GM12878 (cell line): ENCODE results near the gene ZNF415. TPM values are rescaled to one million over a fixed set of nuclear protein-coding genes. Genes with fewer than 3 reads are reported as not detected.

Experiments used
- ATAC-seq: fragments of 200-7000 bp; cut with Tn5 transposase; 3 replicates; pipeline ENCODE4 v1.9.1; 2020; ENCODE audit warnings: mild to moderate bottlenecking, moderate library complexity
- Bru-seq: library from RNA; stranded (reverse); fragments of 400-500 nt; gene quantifications from one replicate; lab custom pipeline; 2021; lab: Mats Ljungman, UMichigan
- BruChase-seq, 2 experiments: library from RNA; stranded (reverse); fragments of 400-500 nt; gene quantifications; one replicate each; lab custom pipeline; 2021; lab: Mats Ljungman, UMichigan
- BruUV-seq: library from RNA; stranded (reverse); fragments of 400-500 nt; replicated peaks from 2 replicates; lab custom pipeline; 2021; lab: Mats Ljungman, UMichigan
- CTCF ChIA-PET: fragments of 300-600 bp; sonication (Branson Sonifier 250); formaldehyde crosslinking; extraction: SDS; loops from one replicate; lab custom pipeline; 2021; ENCODE audit warnings: inconsistent platforms; lab: Yijun Ruan, JAX
- POLR2A ChIA-PET: fragments of 350-600 bp; formaldehyde crosslinking; extraction: SDS; loops from one replicate; lab custom pipeline; 2021; ENCODE audit warnings: inconsistent platforms; lab: Charles Lee
- RAD21 ChIA-PET: fragments of 300-600 bp; sonication (Branson Sonifier 250); formaldehyde crosslinking; loops from one replicate; lab custom pipeline; 2023; ENCODE audit warnings: antibody characterized with exemption; ENCODE audit not compliant: unreplicated experiment; lab: Charles Lee
- SMC1A ChIA-PET: fragments of 300-600 bp; sonication (Branson Sonifier 250); formaldehyde crosslinking; loops from one replicate; lab custom pipeline; 2023; ENCODE audit not compliant: unreplicated experiment, uncharacterized antibody; lab: Charles Lee
- DNase-seq: peaks from one replicate; pipeline ENCODE4 v3.0.0-alpha.2; 2011; ENCODE audit warnings: low read depth, low spot score
- FAIRE-seq: peaks from 3 replicates; lab custom pipeline; 2011; peaks lifted over from hg19 to GRCh38; lab: Jason Lieb, UNC
- H2AFZ ChIP-seq: 2 replicates; pipeline ENCODE4 v1.6.0; 2011; ENCODE audit warnings: low read depth, low read length, control low read depth; ENCODE audit not compliant: control insufficient read depth
- H3K27ac ChIP-seq: 2 replicates; pipeline ENCODE4 v1.5.1; 2011; ENCODE audit warnings: control low read depth; ENCODE audit not compliant: control insufficient read depth, insufficient read depth
- H3K27me3 ChIP-seq, 2 experiments: replicated peaks in 1 of 2; 2 replicates each; pipeline versions ENCODE4 v1.6.0 to v1.6.1; 2011; ENCODE audit warnings: low read length in 1 of 2; ENCODE audit not compliant: control insufficient read depth in 2 of 2, insufficient read depth in 2 of 2
- H3K36me3 ChIP-seq, 2 experiments: 2 replicates each; pipeline ENCODE4 v1.5.1; 2011; ENCODE audit warnings: low read length in 1 of 2; ENCODE audit not compliant: control insufficient read depth in 2 of 2, insufficient read depth in 2 of 2
- H3K4me1 ChIP-seq: 2 replicates; pipeline ENCODE4 v1.6.1; 2011; ENCODE audit warnings: mild to moderate bottlenecking, low read length, moderate library complexity, mixed read lengths; ENCODE audit not compliant: control insufficient read depth, insufficient read depth
- H3K4me2 ChIP-seq: 2 replicates; pipeline ENCODE4 v1.6.0; 2011; ENCODE audit warnings: control low read depth; ENCODE audit not compliant: control insufficient read depth, insufficient read depth
- H3K4me3 ChIP-seq: fragments of 200-600 bp; sonication (generic); 2 replicates; pipeline ENCODE4 v1.5.1; 2016
- H3K79me2 ChIP-seq: 2 replicates; pipeline ENCODE4 v1.6.0; 2011; ENCODE audit warnings: low read length; ENCODE audit not compliant: control insufficient read depth, insufficient read depth
- H3K9ac ChIP-seq: 2 replicates; pipeline ENCODE4 v1.8.0; 2011; ENCODE audit warnings: low read length, control low read depth, mixed read lengths; ENCODE audit not compliant: control insufficient read depth, insufficient read depth
- H3K9me3 ChIP-seq: replicated peaks from 3 replicates; pipeline ENCODE4 v1.5.1; 2011; ENCODE audit warnings: mild to moderate bottlenecking, low read length; ENCODE audit not compliant: control insufficient read depth, insufficient read depth
- H4K20me1 ChIP-seq: 2 replicates; pipeline ENCODE4 v1.6.0; 2011; ENCODE audit not compliant: control insufficient read depth, insufficient read depth
- ASH2L ChIP-seq: fragments of 300-600, 200-600 bp; sonication (generic); IDR thresholded peaks from 2 replicates; pipeline ENCODE4 v1.6.1; 2017; ENCODE audit warnings: low read depth, mild to moderate bottlenecking, borderline replicate concordance
- BCL11A ChIP-seq: IDR thresholded peaks from 2 replicates; pipeline ENCODE4 v1.6.1; 2011; ENCODE audit warnings: low read depth, low read length
- FOXK2 ChIP-seq: fragments of 450-650 bp; IDR thresholded peaks from 2 replicates; pipeline ENCODE4 v1.6.1; 2017; ENCODE audit warnings: mild to moderate bottlenecking, moderate library complexity
- HCFC1 ChIP-seq: fragments of 150-350 bp; IDR thresholded peaks from 2 replicates; pipeline ENCODE4 v1.6.1; 2014; ENCODE audit warnings: low read length
- JUNB ChIP-seq: IDR thresholded peaks from 2 replicates; pipeline ENCODE4 v1.6.1; 2016; ENCODE audit warnings: antibody characterized with exemption, mild to moderate bottlenecking
- MEF2A ChIP-seq: IDR thresholded peaks from 2 replicates; pipeline ENCODE4 v1.6.1; 2011; ENCODE audit warnings: low read depth, mild to moderate bottlenecking, low read length, moderate library complexity; ENCODE audit not compliant: insufficient read depth
- MTA3 ChIP-seq: IDR thresholded peaks from 2 replicates; pipeline ENCODE4 v1.6.1; 2012; ENCODE audit warnings: low read length, inconsistent platforms, borderline replicate concordance
- PKNOX1 ChIP-seq: fragments of 450-650 bp; IDR thresholded peaks from 2 replicates; pipeline ENCODE4 v1.6.1; 2016; ENCODE audit warnings: mild to moderate bottlenecking
- STAT3 ChIP-seq: IDR thresholded peaks from 2 replicates; pipeline ENCODE4 v1.6.1; 2011; ENCODE audit warnings: low read depth, low read length, improper control_type of control experiment
- TCF12 ChIP-seq: IDR thresholded peaks from 2 replicates; pipeline ENCODE4 v1.6.1; 2011; ENCODE audit warnings: low read depth, mild to moderate bottlenecking, low read length
- TCF3 ChIP-seq: IDR thresholded peaks from 2 replicates; pipeline ENCODE4 v1.6.1; 2012; ENCODE audit warnings: low read depth, mild to moderate bottlenecking, low read length, borderline replicate concordance; ENCODE audit not compliant: insufficient read depth
- ZBTB11 ChIP-seq: fragments of 450-650 bp; formaldehyde crosslinking; IDR thresholded peaks from 2 replicates; pipeline ENCODE4 v1.5.0; 2022; ENCODE audit warnings: mild to moderate bottlenecking, missing genetic modification characterization
- WGBS: methylation state at CpG from one replicate; pipeline ENCODE4 v1.1.6; 2016; ENCODE audit warnings: low lambda C conversion rate; ENCODE audit not compliant: insufficient replicate concordance, insufficient coverage; ENCODE audit errors: missing lambda C conversion rate; 5-methylcytosine and 5-hydroxymethylcytosine counted together
- in situ Hi-C: fragments of 300-500 bp; cut with MboI; formaldehyde crosslinking; loops from 9 replicates; pipeline ENCODE4 v1.14.3; 2018; ENCODE audit warnings: mixed read lengths
- intact Hi-C: fragments of 100-400 bp; cut with micrococcal nuclease; formaldehyde crosslinking; loops from one replicate; pipeline ENCODE4 v1.14.2; 2022; ENCODE audit not compliant: unreplicated experiment
- long read RNA-seq, 2 experiments: library from polyadenylated mRNA; unstranded; transcript quantifications; one replicate each; pipeline ENCODE4 v2.0.0, GENCODE V29; 2019 to 2020
- polyA minus RNA-seq, 3 experiments: library from RNA; depleted of rRNA, polyadenylated mRNA; stranded (reverse); fragments of >200 nt; gene quantifications; 2 replicates each; pipeline ENCODE4 v1.2.3, GENCODE V29; 2011
- polyA plus RNA-seq, 11 experiments: library from polyadenylated mRNA; depleted of rRNA in 4 of 11; unstranded in 6 of 11; stranded (reverse) in 5 of 11; fragments of >200 nt; fragmentation: Nextera tagmentation in 4 of 11; fragmentation: Illumina TruSeq in 1 of 11; extraction: Ambion mirVana in 4 of 11; extraction: Trizol in 1 of 11; gene quantifications; 1 replicate in 1 of 11; 2 replicates in 10 of 11; pipeline versions ENCODE4 v1.2.1 to v1.2.3, GENCODE V29; 2011 to 2016; ENCODE audit warnings: inconsistent platforms in 2 of 11, missing spikeins in 2 of 11, low read depth in 1 of 11
- total RNA-seq, 4 experiments: library from RNA; depleted of rRNA in 3 of 4; stranded (reverse); fragments of >200 nt in 3 of 4; fragmentation: Illumina TruSeq in 1 of 4; extraction: Trizol in 1 of 4; gene quantifications; 2 replicates each; pipeline versions ENCODE4 v1.2.1 to v1.2.3, GENCODE V29; 2013 to 2021

The ZNF415 gene
- 0.17 and 0.95 TPM in 2 replicates for total RNA-seq (2013; cell fraction: nucleolus; rRNA removed)
- 0.06 TPM in 1 of 2 replicates, not detected in the other for total RNA-seq (2014; rRNA removed)
- total RNA-seq (2014; rRNA removed; fragmentation: Illumina TruSeq; extraction: Trizol) = 0.13 TPM in 1 of 2 replicates, not detected in the other
- not detected in 2 replicates for total RNA-seq (2021)
- 0.12 TPM for polyA plus RNA-seq (2011; ENCODE audit: low read depth)
- 0.03 TPM in 1 of 2 replicates, not detected in the other for polyA plus RNA-seq (2011; rRNA removed)
- polyA plus RNA-seq (2011; cell fraction: cytosol; rRNA removed) = not detected in 2 replicates
- not detected in 2 replicates for polyA plus RNA-seq (2011; cell fraction: nucleus; rRNA removed)
- polyA plus RNA-seq (2012) = 0.31 and 0.42 TPM in 2 replicates
- 0.04 TPM in 1 of 2 replicates, not detected in the other for polyA plus RNA-seq (2014; fragmentation: Illumina TruSeq; extraction: Trizol)
- polyA plus RNA-seq (2014; fragmentation: Nextera tagmentation; extraction: Ambion mirVana) = not detected
- polyA plus RNA-seq (2014; rRNA removed) = not detected in 2 replicates
- polyA plus RNA-seq (2016; fragmentation: Nextera tagmentation; extraction: Ambion mirVana) = not detected
- polyA minus RNA-seq (2011; rRNA and poly(A)+ RNA removed) = not detected in 2 replicates
- polyA minus RNA-seq (2011; cell fraction: cytosol; rRNA and poly(A)+ RNA removed) = not detected in 2 replicates
- polyA minus RNA-seq (2011; cell fraction: nucleus; rRNA and poly(A)+ RNA removed) = not detected in 2 replicates
- percentile 25 among the genes with signal in this experiment for Bru-seq, nascent RNA
- percentile 24 among the genes with signal in this experiment for BruChase-seq, experiment 1, labeled RNA remaining after a 6-hour chase
- BruChase-seq, experiment 2, labeled RNA remaining after a 2-hour chase = percentile 24 among the genes with signal in this experiment
- long read RNA-seq, experiment 1 = 0 reads
- long read RNA-seq, experiment 2 = 0 reads

GRCh38 chr19:53132141-53132991 is at the start of gene ZNF415:
ZNF415 (minus strand) TSS chr19:53132910; CDS start chr19:53122676, 10,234 bp downstream.
- H3K4me1 ChIP-seq = no peaks in the 10 kb centered on the region
- BruUV-seq = no TSS peak
- ChIA-PET POLR2A (no interaction called here), CTCF (no interaction called here), SMC1A (no interaction called here), RAD21 (no interaction called here)
- no peaks in the 10 kb centered on the region for H4K20me1 ChIP-seq
- TF ChIP-seq BCL11A (no peak), HCFC1 (no peak), MEF2A (no peak), FOXK2 (no peak), TCF12 (no peak), MTA3 (no peak), ZBTB11 (CRISPR knock-in tag) (no peak), JUNB (no peak), ASH2L (no peak), STAT3 (no peak), TCF3 (no peak), PKNOX1 (no peak)
- WGBS = 26% methylated on average over 39 of the region's 51 CpGs
- in situ Hi-C loops = no loop called here
- H3K36me3 ChIP-seq = no peaks in the 10 kb centered on the region
- no peak within 1 kb of the TSS for H3K4me3 ChIP-seq
- FAIRE-seq = no peak
- peaks cover 5% of the 10 kb centered on the region; the same call in 1 of the 3 replicates for H3K9me3 ChIP-seq
- no peak for DNase-seq
- intact Hi-C loops = no loop called here
- H3K4me2 ChIP-seq = 0 out of 2 replicates have a peak within 1 kb of the TSS, but pooled peaks have one; percentile 17
- H3K79me2 ChIP-seq = no peaks in the 10 kb centered on the region
- no peak within 1 kb of the TSS for H3K9ac ChIP-seq
- peak within 1 kb of the TSS; percentile 12; the same call in 1 of the 2 replicates for H2AFZ ChIP-seq
- H3K27me3 ChIP-seq = no peaks in the 10 kb centered on the region
- no peak within 1 kb of the TSS for H3K27ac ChIP-seq
- no peak for ATAC-seq
